DMS79 (cell line): ENCODE measurements around the gene CCDC188.

ENCODE experiments used
- DNase-seq: peaks from one replicate; lab custom pipeline; 2025; lab: John Stamatoyannopoulos, UW

CCDC188 gene

DNA sequence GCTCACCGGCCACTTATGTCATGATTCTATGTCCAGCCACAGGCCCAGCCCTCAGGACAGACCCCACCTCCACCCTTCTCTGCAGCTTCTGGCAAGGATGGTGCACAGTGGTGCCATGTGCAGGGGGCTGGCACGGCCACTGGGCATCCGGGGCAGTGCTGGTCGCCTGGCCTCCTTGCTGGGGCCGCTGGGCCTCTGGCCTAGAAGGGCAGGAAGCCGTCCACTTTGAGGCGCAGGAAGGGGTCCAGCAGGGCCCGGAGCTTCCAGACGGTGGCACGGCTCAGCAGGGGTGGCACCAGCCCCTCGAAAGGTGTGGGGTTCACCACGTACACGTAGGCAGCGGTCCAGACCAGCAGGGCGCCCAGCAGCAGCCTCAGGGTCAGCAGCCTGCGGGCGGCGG lies 2.4 kb downstream of the CCDC188 start:
- DNase-seq, result no peak

DNA sequence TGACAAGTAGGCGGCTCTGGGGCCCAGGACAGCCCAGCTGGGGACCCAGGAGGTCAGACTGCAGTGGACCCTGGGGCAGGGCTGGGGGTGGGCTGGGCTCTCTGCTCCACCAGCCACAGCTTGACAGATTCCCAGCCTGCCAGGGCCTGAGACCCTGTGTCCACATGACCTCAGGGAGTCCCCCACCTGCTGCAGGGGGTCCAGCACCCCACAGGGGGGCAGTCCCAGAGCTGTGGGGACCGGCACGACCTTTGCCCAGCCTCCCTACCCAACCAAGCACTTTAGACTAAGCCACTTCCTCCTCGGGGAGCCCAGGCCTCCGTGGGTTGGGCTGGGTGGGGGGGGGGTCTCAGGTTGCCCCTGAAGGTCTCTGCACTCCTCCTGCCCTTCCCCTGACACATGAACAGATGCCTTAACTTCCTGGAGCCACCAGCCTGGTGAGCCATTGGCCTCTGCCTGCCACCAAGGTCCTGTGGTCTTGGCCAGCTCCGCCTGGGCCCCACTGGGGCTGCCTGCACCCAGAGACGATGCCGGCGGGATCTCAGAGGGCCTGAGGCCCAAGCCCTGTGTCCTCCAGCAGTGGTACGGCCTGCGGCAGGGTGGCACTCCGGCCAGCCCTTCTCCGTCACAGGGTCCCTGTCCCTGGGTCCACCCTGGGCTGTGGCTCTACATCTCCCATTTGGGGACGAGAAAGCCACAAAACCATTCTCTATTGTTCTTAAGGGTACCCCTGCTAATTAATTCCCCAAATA lies 3.4 kb downstream of the CCDC188 start:
- no peak for DNase-seq

DNA sequence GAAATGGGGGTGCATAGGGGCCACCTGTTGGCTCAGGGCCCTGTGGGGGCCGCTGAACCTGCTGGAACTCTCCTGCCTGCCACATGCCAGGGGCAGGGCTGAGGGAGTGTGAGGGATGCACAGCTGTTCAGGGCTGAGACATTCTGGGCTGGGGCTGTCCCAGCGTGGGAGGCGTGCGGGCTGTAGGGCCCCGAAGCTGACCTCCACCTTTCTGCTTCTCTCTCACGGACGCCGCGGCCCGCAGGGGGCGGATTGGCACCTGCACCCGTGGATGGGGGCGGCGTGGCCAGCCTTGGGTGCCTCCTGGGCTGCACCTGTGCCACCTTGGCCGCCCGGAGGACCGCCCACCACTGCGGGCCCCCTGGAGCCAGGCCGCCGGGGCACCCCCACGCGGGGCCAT lies 4.1 kb downstream of the CCDC188 start:
- no peak for DNase-seq

DNA sequence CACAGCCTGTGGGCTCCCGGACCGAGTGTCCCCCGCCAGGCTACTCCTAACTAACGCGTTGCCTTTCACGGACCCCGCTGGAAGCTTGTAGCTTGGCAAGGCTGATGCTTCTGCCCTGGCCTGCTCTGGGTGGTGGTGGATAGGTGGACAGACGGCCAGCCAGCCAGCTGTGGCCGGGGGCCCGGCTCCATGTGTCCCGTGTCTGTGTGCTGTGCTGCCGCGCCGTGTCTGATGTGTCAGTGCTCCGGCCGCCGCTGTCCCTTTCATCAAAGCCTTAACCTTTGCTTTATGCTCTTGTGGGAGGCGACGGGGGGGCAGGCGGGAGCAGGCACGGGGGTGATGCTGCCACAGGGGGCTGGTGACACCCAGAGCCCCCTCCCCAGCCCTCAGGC lies 5.0 kb downstream of the CCDC188 start:
- DNase-seq, result no peak

DNA sequence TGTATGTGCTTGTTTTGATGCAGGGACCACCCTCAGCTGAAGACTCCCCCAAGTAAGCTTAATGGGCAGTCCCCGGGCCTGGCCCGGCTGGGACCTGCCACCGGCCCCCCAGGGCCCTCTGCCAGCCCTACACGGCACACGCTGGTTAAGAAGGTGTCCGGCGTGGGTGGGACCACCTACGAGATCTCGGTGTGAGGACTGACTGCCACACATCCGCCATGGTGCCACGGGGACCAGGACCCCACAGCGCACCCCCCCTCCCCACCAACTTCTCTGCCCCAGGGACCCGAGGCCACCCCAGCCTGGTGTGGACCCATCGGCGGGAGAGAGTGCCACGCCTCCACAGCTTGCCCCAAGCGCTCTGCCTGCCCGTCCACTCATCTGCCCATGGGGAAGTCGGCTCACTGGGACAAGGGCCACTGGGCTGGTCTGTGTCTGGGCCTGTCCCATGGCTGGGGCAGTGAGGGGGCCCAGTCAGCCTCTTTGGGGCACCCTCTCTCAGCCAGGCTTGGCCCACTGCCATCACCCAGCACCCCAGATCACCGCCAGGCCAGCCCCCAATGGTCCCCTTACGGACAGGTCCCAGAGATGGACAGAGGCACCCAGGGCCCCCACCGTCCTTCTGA lies 5.5 kb downstream of the CCDC188 start:
- no peak for DNase-seq

DNA sequence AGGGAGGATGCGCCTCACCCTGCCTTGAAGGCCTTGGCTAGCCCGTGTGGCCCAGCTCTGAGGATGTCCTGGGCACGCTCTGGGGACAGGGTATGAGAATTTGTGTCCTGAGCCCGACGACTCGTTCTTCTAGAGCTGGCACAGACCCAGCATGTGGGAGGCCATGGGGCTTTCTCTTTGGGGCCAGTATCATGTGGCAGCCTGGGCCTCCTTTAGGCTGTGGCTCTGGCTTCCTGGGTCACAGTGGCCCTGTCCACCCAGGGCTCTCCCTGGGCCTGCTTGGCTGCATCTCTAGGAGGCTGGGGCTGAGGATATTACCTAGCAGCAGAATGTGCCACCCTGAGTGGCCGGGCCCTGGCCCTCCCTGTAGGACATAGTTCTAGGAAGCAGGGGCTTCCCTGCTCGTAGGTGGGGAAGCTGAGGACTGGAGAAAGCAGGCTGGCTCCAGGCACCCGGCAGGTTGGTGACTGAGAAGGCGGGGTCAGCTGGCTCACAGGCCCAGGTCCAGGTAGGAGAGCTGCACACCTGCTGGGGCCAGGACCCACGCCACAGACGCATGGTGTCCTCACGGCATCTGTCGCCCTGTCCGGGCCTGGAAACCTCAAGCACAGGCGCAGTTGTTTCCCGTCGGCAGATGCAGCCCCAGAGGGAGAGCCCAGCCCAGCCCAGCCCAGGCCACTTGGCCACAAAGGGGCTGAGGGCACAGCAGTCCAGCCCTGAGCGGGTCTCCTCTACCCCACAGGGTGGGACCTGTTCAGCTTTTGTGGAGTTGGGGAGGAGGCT lies 6.8 kb downstream of the CCDC188 start:
- no peak for DNase-seq

DNA sequence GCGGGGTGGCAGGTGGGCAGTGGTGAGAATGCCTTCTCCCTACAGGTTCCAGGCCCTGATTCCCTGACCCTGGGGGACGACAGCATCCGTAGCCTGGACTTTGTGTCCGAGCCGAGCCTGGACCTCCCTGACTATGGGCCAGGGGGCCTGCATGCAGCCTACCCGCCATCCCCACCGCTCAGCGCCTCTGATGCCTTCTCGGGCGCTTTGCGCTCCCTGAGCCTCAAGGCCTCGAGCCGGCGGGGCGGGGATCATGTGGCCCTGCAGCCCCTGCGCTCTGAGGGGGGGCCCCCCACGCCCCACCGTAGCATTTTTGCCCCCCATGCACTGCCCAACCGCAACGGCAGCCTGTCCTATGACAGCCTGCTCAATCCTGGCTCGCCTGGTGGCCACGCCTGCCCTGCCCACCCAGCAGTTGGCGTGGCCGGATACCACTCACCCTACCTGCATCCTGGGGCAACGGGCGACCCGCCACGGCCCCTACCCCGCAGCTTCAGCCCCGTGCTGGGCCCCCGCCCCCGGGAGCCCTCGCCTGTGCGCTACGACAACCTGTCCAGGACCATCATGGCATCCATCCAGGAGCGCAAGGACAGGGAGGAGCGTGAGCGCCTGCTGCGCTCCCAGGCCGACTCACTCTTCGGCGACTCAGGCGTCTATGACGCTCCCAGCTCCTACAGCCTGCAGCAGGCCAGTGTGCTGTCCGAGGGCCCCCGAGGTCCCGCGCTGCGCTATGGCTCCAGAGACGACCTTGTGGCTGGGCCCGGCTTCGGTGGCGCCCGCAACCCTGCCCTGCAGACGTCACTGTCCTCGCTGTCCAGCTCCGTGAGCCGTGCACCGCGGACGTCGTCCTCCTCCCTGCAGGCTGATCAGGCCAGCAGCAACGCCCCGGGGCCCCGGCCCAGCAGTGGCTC lies 7.9 kb downstream of the CCDC188 start:
- DNase-seq, result no peak

DNA sequence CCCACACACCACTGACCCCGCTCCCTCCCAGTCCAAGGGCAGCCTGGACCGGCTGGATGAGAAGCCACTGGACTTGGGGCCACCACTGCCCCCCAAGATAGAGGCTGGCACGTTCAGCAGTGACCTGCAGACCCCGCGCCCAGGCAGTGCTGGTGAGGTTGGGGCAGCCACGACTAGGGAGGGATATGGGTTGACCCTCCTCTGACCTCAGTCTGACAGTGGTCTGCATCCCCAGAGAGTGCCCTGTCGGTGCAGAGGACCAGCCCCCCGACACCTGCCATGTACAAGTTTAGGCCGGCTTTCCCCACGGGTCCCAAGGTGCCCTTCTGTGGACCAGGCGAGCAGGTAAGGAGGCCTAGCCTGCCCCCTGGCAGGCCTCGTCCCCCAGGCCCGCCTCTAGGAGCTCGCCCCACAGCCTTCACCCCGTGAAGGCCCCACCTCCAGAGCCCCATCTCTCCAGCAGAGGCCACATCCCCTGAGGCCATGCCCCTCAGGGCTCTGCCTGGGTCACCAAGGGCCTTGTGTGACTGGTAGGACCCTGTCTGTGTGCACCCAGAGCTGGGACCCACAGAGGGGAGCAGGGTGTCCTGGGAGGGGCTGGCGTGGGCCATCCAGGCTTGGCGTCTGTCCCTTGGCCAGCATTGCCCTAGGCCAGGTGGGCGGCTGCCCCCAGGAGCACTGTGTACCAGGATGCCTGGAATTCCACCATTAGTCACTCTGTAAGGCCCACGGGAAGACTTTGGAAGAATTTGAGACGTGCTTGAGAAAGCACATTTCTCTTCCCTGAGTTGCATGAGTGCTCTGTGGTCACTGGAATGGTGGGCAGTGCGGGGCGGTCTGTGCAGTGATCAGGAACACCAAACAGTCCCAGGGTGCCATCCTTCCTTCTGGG lies 9.4 kb downstream of the CCDC188 start:
- no peak for DNase-seq

DNA sequence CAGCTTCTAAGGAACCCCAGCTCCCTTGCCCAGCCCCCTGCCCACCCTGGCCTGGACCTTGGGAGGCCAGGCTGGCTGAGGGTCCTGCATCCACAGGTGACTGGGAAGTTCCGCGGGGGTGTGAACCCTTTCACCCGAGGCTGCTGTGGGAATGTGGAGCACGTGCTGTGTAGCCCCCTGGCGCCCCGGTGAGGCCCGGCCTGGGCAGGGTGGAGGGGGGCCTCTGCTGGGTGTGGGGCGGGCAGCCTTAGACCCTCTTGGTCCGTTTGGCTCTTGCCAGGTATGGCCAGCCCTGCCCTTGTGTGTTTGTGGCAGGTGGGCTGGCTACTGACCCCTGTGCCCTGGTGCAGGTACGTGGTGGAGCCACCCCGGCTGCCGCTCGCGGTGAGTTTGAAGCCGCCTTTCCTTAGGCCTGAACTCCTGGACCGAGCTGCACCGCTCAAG lies 10.3 kb downstream of the CCDC188 start:
- DNase-seq, result no peak

DNA sequence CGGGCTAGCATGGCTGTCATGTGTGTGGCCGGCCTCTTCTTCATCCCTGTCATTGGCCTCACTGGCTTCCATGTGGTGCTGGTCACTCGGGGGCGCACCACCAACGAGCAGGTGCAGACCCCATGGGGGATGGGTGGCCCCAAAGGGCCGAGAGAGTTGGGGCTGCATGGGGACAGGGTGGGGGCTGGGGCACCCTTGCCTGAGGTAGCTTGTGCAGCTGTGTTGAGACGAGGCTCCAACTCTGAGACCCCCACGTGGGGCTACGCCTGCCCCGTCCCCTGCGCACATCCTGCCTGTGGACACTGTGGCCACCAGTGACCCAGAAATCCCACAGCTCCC lies 10.8 kb downstream of the CCDC188 start:
- no peak for DNase-seq

DNA sequence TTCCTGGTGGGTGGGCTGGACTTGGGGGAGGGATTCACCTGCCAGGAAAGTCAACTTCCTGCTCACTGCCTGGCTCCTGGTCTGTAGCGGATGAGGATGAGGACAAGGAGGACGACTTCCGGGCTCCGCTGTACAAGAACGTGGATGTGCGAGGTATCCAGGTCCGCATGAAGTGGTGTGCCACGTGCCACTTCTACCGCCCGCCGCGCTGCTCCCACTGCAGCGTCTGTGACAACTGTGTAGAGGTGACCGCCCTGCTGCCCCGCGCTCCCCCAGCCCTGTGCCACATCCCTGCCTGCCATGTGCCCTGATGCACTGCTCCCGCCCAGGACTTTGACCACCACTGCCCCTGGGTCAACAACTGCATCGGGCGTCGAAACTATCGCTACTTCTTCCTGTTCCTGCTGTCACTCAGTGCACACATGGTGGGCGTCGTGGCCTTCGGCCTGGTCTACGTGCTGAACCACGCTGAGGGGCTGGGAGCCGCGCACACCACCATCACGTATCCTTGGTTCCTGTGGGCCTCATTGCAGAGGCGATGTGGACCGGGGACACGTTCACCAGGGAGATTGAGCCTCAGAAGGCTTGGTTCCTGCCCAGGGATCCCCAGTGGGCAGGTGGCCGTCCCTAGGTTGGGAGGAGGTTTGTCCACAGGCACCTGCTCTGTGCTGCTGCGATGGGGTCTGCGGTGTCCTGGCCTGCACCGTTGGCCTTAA lies 11.3 kb downstream of the CCDC188 start:
- no peak for DNase-seq

DNA sequence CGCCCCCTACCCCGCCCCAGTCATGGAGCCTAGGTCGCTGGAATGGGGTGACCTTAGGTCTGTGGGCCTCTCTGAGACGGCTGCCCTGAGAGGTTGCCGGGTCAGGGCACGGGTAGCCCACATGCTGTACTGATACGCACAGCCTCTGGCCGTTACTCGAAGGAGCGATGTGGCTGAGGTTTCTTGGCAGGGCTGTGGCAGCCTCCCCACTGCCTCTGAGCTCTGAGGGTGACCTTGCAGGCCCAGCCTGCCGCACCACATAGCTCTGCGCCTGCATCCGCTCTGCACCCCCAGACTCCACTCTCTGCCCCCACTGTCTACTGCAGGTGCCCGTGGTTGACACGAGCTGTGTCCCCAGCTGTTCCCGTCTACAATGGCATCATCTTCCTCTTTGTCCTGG lies 12.0 kb downstream of the CCDC188 start:
- DNase-seq, result no peak

DNA sequence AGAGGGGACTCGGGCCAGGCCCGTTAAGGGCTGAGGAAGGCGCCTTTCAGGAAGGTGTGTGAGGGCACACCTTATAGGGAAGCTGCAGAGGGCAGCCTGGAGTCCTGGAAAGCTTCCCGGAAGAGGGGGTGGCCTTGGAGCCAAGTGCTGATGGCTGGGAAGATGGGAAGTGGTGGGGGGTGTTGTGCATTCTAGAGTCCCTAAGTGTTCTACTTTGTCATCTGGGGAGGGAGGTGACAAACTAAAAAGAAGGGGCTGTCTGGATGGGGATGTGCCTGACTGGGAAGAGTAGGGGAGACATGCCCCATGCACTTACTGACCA lies 12.5 kb downstream of the CCDC188 start:
- no peak for DNase-seq

DNA sequence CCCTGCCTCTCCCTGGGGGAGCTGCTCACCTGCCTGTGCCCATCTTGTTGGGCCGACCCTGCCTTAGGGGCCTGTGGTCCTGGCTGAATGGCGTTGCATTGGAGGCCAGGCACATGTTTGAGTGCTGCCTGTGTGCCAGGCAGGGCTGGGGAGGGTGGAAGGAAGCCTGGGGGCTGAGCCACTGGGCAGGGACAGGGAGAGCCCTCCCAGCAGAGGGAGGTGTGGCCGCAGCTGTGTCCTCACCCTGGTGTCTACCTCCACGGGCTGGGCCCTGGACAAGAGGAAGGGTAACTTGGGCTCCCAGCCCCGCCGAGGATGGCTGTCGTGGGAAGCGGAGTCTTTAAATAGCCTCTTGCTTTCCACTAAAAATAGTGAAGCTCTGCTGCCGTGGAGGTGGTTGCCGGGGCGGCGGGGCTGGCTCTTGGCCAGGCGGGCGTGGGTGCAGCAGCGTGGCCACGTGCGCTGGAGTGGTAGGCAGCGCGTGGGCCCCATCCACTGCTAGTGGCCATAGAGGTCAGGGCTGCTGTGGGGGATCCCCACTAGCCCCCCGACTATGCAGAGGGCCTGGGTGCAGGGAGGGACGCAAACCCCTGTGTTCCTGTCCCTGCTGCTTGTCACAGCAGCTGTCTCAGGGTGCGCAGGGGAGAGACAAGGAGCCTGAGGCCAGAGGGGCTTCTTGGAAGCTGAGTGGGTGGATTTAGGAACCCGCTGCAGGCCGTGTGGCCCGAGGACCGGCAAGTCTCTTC lies 13.0 kb downstream of the CCDC188 start:
- no peak for DNase-seq

DNA sequence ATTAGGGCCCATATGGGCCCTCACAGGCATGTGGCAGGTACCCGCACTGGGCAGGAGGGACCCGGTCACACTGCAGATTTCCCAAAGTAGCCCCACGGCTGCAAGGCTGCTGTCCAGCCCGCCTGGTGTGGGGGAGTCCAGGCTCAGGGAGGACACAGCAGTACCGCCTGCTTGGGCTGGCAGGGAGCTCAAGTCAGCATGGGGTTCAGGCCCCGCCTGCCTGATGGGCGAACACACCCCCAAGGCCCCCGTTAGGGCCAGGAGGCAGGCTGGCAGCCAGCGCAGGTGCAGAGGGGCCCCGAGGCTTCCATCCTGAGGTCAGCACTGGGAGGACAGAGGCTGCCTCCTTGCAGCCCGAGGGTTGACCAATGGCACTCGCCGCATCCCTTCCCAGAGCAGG lies 13.7 kb downstream of the CCDC188 start:
- DNase-seq, result no peak

DNA sequence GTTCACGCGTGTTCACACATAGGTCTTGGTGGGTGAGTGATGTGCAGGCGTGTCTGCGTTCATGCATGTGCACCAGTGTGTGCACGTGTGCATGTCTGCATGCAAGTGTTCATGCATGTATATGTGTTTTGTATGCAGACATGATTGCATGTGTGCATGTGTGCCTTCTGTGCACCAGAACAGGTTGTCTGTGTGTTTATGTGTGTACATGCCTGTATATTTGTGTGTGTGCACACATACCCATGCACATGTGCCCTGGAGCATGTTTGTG lies 14.3 kb downstream of the CCDC188 start:
- DNase-seq, result no peak

DNA sequence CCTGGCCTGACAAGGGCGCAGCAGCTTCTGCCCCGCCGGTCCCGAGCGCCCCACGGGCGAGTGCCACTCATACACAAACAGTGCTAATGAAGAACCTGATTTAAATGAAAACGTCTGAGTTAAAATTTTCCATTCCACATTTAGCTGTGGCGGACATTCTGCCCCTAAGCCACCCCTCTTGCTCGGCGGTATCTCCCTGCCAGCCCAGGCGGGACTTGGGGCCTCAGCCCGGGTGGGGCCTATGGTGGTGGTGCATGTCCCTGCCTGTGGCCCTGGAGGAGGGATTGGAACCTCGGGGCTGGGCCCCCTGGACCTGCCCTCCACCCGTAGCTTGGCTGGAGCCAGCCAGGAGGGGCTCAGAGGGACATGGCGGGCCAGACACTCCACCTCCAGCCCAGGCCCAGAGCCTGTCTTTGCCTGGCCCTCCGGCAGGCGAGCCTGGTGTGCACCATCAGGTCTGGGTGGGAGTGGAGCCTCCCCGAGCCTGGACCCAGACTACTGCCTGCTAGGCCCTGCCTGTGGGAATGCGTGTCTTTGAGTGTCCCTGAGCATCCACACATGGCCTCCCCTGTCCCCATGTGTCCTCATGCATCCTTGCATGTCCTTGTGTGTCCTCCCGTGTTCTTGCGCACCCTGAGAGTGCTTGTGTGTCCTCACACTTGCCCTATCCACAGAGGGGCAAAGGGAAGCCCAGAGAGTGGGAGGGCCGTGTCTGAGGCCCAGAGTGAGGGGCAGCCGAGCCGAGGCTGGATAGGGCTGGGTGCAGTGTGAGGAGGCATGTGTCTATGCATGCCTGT lies 14.9 kb downstream of the CCDC188 start:
- DNase-seq, result no peak

DNA sequence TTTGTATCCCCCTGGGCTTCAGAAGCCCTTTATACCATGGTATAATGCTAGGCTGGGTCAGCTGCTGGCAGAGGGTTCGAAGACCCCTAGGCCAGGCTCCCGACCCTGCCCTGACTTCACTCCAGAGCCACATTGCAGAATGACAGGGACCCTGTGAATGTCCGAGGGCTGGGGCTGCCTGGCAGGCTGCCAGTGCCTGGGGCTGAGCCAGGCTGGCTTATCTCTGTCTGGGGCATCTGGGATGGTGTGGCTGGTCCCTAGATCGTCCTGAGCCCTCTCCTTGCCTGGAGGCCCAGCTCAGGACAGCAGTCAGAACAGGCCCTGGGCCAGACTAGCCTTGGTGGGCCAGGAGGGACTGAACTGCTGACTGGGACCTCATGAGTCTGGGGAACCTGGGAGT lies 15.6 kb downstream of the CCDC188 start:
- DNase-seq, result no peak

DNA sequence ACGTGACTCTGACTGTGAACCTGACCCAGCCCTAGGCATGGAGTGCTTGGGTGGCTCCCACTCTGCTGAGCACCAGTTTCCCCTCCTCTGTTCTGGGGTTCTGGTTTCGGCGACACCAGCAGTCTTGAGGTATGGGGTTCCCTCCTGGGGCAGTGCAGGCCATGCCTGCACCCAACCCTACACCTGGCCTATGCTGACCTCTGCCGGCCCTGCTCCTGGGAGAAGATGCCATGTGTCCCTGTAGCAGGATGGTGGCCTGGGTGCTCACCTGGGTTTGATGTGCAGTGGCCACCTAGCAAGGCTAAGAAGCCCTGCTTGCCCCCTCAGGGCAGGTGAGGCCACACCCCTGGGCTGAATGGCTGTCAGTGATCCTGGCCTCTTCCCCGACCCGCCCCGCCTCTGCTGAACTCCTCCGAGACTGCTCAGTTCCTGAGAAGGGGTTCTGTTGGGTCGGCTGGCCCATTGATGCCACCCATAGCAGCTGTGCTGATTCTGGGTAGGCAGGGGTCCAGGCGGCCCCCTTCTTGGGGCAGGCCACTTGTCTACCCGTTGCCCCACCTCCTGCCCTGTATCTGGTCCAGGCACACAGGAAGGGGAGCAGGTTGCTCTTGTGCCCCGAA lies 16.8 kb downstream of the CCDC188 start:
- no peak for DNase-seq
